HG03060 (cell line): Measurements from ENCODE around the gene EPM2A.
A peak's percentile ranks its signal among the peaks of the same experiment; 100 is the strongest.
"Not testable (repeated sequence)": the region's sequence is repeated elsewhere in the genome, so short reads cannot be mapped to it uniquely, and the experiment has no call there.

Experiments
- ATAC-seq: cut with Tn5 transposase; IDR thresholded peaks from one replicate; pipeline ENCODE4 v1.9.1; 2021; ENCODE audit warnings: low read depth, moderate number of reproducible peaks; ENCODE audit not compliant: unreplicated experiment

EPM2A gene

GRCh38 chr6:145735356-145736165 is at the start of gene EPM2A:
EPM2A (minus strand) TSS chr6:145735520; CDS start chr6:145735498, 22 bp downstream.
- peak; percentile 90 for ATAC-seq

- ATAC-seq, result peak; percentile 57
Observed at GRCh38 chr6:145784683-145785082, 49.4 kb upstream of the EPM2A start.

GRCh38 chr6:145783796-145784195 is 48.5 kb upstream of the EPM2A start:
- ATAC-seq, result no peak

DNA sequence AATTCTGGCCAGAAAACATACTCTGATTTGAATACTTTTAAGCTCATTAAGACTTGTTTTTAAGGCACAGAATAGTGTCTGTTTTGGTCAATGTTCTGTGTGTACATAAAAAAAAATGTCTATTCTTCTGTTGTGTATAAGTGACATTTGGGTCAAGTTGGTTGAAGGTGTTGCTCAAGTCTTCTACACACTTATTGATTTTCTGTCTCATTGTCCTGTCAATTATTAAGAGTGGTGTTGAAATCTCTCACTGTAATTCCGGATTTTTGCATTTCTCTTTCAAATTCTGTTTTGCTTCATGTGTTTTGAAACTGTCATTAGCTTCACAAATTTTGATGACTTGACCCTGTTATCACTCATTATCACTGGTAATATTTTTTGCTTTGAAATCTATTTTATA is 37.5 kb upstream of the EPM2A start:
- no peak for ATAC-seq

GRCh38 chr6:145765449-145765848 is 30.1 kb upstream of the EPM2A start:
- no peak for ATAC-seq

DNA sequence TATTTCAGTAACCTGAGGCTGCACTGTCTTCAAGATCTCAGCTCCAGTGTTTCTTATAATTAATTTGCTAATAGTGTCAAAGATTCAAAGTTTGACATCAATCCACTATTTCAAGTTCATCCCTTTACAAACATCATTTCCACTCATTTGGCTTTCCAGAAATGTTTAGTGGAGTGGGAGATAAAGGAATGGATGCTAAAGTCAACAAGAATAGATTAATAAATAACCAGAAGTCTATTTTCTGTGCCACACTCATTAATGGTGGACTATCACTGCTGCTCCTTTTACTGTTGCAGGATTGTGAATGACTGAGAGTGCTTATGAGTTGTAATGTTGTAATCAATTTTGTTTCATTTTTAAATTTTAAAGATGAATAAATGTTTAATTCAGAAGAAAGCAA is 28.4 kb upstream of the EPM2A start:
- ATAC-seq, result no peak

- no peak for ATAC-seq
Observed at GRCh38 chr6:145761584-145761983, 26.3 kb upstream of the EPM2A start.

GRCh38 chr6:145758113-145758512 is 22.8 kb upstream of the EPM2A start:
- ATAC-seq, result no peak

- ATAC-seq, result no peak
Observed at GRCh38 chr6:145756170-145756662, 20.9 kb upstream of the EPM2A start.

DNA sequence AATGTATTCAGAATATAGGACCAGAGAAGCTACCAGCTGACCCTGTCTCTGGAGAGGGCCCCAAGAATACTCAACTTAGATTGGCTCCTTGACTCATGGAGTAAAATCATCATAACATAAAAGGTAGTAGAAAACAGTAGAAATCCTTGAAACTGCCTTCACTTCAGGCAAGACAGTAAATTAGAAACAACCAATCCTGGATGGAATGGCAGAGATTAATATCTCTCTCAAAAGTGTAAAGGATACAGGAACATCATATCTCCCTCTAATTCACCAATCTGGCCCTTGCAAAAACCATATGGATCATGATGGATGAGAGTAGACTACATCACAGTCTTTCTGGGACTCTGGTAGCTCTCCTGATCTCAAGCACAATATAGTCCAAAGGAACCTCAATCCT is 20.4 kb upstream of the EPM2A start:
- no peak for ATAC-seq

DNA sequence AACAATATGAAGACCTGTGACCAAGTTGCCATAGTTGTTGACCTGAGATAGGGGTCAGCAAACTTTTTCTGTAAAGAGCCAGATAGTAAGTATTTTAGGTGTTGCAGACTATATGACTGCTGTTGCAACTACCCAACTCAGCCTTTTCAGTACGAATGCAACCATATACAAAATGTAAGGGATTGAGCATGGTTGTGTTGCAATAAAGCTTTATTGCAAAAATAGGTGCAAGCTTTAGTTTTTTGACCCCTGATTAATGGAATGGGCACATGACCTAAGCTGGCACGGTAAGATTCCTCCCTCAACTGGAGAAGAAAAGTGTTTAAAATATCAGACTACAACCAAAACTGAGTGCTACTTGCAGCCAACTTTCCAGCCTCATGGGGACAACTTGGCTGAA is 17.3 kb upstream of the EPM2A start:
- no peak for ATAC-seq

- ATAC-seq, result peak; percentile 81
Observed at GRCh38 chr6:145749632-145750031, 14.3 kb upstream of the EPM2A start.

GRCh38 chr6:145745861-145746260 is 10.5 kb upstream of the EPM2A start:
- no peak for ATAC-seq

DNA sequence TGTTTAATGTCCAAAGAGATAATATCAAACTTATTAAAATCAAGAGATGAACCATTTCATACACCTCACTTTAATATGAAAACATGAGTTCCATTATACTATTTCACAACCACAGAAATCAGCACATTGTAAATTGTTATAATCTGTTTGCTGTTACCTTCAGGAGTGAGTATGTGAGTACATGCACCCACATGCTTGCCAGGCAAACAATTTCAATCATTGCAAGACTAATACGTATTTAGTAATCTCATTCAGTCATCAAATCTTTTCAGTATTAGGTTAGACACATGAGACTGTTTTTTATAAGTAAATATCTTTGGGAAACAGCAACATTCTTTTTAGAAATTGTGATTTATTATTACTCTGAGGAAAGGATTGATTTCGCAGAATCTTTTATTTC is 9.3 kb upstream of the EPM2A start:
- no peak for ATAC-seq

DNA sequence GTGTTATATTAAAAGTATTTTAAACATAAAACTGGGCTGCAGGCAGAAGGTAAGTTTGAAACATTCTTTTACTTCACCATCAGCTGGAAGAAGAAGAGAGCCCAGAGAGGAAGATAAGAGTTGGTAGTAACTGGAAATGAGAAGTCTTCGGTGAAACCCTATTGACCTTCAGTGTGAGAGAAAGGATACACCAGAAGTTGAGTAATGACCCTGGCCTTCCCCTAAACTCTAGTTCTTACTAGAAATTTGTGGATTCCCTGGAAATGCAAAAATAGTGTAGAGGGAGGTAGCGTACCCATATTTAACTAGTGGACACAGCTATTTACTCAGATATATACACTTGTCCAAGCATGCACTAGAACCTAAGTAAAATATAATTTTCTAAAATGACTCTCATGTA is 8.0 kb upstream of the EPM2A start:
- no peak for ATAC-seq

GRCh38 chr6:145742472-145742871 is 7.2 kb upstream of the EPM2A start:
- not testable (repeated sequence) for ATAC-seq

- not testable (repeated sequence) for ATAC-seq
Observed at GRCh38 chr6:145739685-145740084, 4.4 kb upstream of the EPM2A start.

GRCh38 chr6:145738265-145738664 is 2.9 kb upstream of the EPM2A start:
- ATAC-seq, result no peak

DNA sequence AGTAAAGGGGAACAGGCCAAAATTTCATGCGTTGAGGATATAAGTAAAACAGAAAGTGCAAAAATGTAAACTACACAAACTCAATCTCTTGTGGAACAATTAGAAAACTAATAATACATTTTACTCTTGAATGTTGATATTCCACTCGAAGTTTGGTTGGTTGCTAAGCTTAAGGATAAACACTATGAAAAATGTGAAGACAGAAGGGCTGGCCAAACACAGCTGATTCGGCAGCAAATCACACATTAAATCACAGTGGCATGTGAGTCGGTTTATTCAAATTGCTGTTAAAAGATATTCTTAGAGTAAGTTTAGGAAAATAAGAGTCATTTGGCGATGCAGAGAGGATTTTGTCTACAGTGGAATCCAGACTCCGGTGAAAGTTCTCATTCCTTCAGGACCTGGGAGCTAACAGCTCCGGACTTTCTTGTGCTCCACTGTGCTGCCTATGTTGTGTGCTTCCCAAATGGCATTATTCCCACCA is 1.4 kb upstream of the EPM2A start:
- ATAC-seq, result no peak

- peak; percentile 31 for ATAC-seq
Observed at GRCh38 chr6:145734486-145735355, 599 bp downstream of the EPM2A start.

DNA sequence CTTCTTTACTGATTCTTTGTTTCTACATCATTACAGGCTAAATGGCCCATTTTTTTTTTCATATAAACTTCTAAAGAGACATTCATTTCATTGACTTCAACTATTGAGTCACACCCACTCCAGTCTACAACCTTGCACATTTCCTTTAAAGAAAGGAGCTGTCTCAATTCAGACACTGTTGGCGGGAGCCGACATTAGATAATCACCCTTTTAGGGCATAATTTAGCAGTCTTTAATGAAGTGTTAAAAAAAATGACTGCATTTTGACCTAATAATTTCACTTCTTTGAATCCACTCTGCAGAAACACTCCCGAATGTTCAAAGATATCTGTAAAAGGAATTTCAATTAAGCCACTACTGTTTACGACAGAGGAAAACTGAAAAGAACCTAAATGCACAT is 1.5 kb downstream of the EPM2A start:
- ATAC-seq, result no peak
